GM12878 (cell line): Measurements from ENCODE around the gene IFIT2. TPM values are rescaled to one million over a fixed set of nuclear protein-coding genes. Genes with fewer than 3 reads are reported as not detected.

ENCODE experiments used
- ATAC-seq: fragments of 200-7000 bp; cut with Tn5 transposase; 3 replicates; pipeline ENCODE4 v1.9.1; 2020; ENCODE audit warnings: mild to moderate bottlenecking, moderate library complexity
- BruUV-seq: library from RNA; stranded (reverse); fragments of 400-500 nt; replicated peaks from 2 replicates; lab custom pipeline; 2021; lab: Mats Ljungman, UMichigan
- CTCF ChIA-PET: fragments of 300-600 bp; sonication (Branson Sonifier 250); formaldehyde crosslinking; extraction: SDS; loops from one replicate; lab custom pipeline; 2021; ENCODE audit warnings: inconsistent platforms; lab: Yijun Ruan, JAX
- POLR2A ChIA-PET: fragments of 350-600 bp; formaldehyde crosslinking; extraction: SDS; loops from one replicate; lab custom pipeline; 2021; ENCODE audit warnings: inconsistent platforms; lab: Charles Lee
- RAD21 ChIA-PET: fragments of 300-600 bp; sonication (Branson Sonifier 250); formaldehyde crosslinking; loops from one replicate; lab custom pipeline; 2023; ENCODE audit warnings: antibody characterized with exemption; ENCODE audit not compliant: unreplicated experiment; lab: Charles Lee
- SMC1A ChIA-PET: fragments of 300-600 bp; sonication (Branson Sonifier 250); formaldehyde crosslinking; loops from one replicate; lab custom pipeline; 2023; ENCODE audit not compliant: unreplicated experiment, uncharacterized antibody; lab: Charles Lee
- DNase-seq: peaks from one replicate; pipeline ENCODE4 v3.0.0-alpha.2; 2011; ENCODE audit warnings: low read depth, low spot score
- FAIRE-seq: peaks from 3 replicates; lab custom pipeline; 2011; peaks lifted over from hg19 to GRCh38; lab: Jason Lieb, UNC
- H2AFZ ChIP-seq: 2 replicates; pipeline ENCODE4 v1.6.0; 2011; ENCODE audit warnings: low read depth, low read length, control low read depth; ENCODE audit not compliant: control insufficient read depth
- H3K27ac ChIP-seq: 2 replicates; pipeline ENCODE4 v1.5.1; 2011; ENCODE audit warnings: control low read depth; ENCODE audit not compliant: control insufficient read depth, insufficient read depth
- H3K27me3 ChIP-seq, 2 experiments: replicated peaks in 1 of 2; 2 replicates each; pipeline versions ENCODE4 v1.6.0 to v1.6.1; 2011; ENCODE audit warnings: low read length in 1 of 2; ENCODE audit not compliant: control insufficient read depth in 2 of 2, insufficient read depth in 2 of 2
- H3K36me3 ChIP-seq, 2 experiments: 2 replicates each; pipeline ENCODE4 v1.5.1; 2011; ENCODE audit warnings: low read length in 1 of 2; ENCODE audit not compliant: control insufficient read depth in 2 of 2, insufficient read depth in 2 of 2
- H3K4me1 ChIP-seq: 2 replicates; pipeline ENCODE4 v1.6.1; 2011; ENCODE audit warnings: mild to moderate bottlenecking, low read length, moderate library complexity, mixed read lengths; ENCODE audit not compliant: control insufficient read depth, insufficient read depth
- H3K4me2 ChIP-seq: 2 replicates; pipeline ENCODE4 v1.6.0; 2011; ENCODE audit warnings: control low read depth; ENCODE audit not compliant: control insufficient read depth, insufficient read depth
- H3K4me3 ChIP-seq: fragments of 200-600 bp; sonication (generic); 2 replicates; pipeline ENCODE4 v1.5.1; 2016
- H3K79me2 ChIP-seq: 2 replicates; pipeline ENCODE4 v1.6.0; 2011; ENCODE audit warnings: low read length; ENCODE audit not compliant: control insufficient read depth, insufficient read depth
- H3K9ac ChIP-seq: 2 replicates; pipeline ENCODE4 v1.8.0; 2011; ENCODE audit warnings: low read length, control low read depth, mixed read lengths; ENCODE audit not compliant: control insufficient read depth, insufficient read depth
- H3K9me3 ChIP-seq: replicated peaks from 3 replicates; pipeline ENCODE4 v1.5.1; 2011; ENCODE audit warnings: mild to moderate bottlenecking, low read length; ENCODE audit not compliant: control insufficient read depth, insufficient read depth
- H4K20me1 ChIP-seq: 2 replicates; pipeline ENCODE4 v1.6.0; 2011; ENCODE audit not compliant: control insufficient read depth, insufficient read depth
- ATF2 ChIP-seq: IDR thresholded peaks from 2 replicates; pipeline ENCODE4 v1.6.1; 2012; ENCODE audit warnings: low read length, inconsistent platforms
- FOXM1 ChIP-seq: IDR thresholded peaks from 2 replicates; pipeline ENCODE4 v1.6.1; 2012; ENCODE audit warnings: low read depth, mild to moderate bottlenecking, inconsistent platforms, low read length, moderate library complexity
- MEF2A ChIP-seq: IDR thresholded peaks from 2 replicates; pipeline ENCODE4 v1.6.1; 2011; ENCODE audit warnings: low read depth, mild to moderate bottlenecking, low read length, moderate library complexity; ENCODE audit not compliant: insufficient read depth
- NFYB ChIP-seq: IDR thresholded peaks from 2 replicates; pipeline ENCODE4 v1.6.1; 2011; ENCODE audit warnings: low read depth, mild to moderate bottlenecking, low read length, improper control_type of control experiment, moderate library complexity; ENCODE audit not compliant: insufficient read depth
- SREBF1 ChIP-seq: IDR thresholded peaks from 2 replicates; pipeline ENCODE4 v1.6.1; 2012; ENCODE audit warnings: mild to moderate bottlenecking, low read length
- ZNF622 ChIP-seq: fragments of 450-650 bp; IDR thresholded peaks from 2 replicates; pipeline ENCODE4 v1.6.1; 2017; ENCODE audit warnings: mild to moderate bottlenecking, inconsistent platforms
- ZSCAN29 ChIP-seq: fragments of 450-650 bp; IDR thresholded peaks from 2 replicates; pipeline ENCODE4 v1.6.1; 2017; ENCODE audit warnings: mild to moderate bottlenecking, moderate library complexity
- WGBS: methylation state at CpG from one replicate; pipeline ENCODE4 v1.1.6; 2016; ENCODE audit warnings: low lambda C conversion rate; ENCODE audit not compliant: insufficient replicate concordance, insufficient coverage; ENCODE audit errors: missing lambda C conversion rate; 5-methylcytosine and 5-hydroxymethylcytosine counted together
- in situ Hi-C: fragments of 300-500 bp; cut with MboI; formaldehyde crosslinking; loops from 9 replicates; pipeline ENCODE4 v1.14.3; 2018; ENCODE audit warnings: mixed read lengths
- intact Hi-C: fragments of 100-400 bp; cut with micrococcal nuclease; formaldehyde crosslinking; loops from one replicate; pipeline ENCODE4 v1.14.2; 2022; ENCODE audit not compliant: unreplicated experiment
- polyA plus RNA-seq, 11 experiments: library from polyadenylated mRNA; depleted of rRNA in 4 of 11; unstranded in 6 of 11; stranded (reverse) in 5 of 11; fragments of >200 nt; fragmentation: Nextera tagmentation in 4 of 11; fragmentation: Illumina TruSeq in 1 of 11; extraction: Ambion mirVana in 4 of 11; extraction: Trizol in 1 of 11; gene quantifications; 1 replicate in 1 of 11; 2 replicates in 10 of 11; pipeline versions ENCODE4 v1.2.1 to v1.2.3, GENCODE V29; 2011 to 2016; ENCODE audit warnings: inconsistent platforms in 2 of 11, missing spikeins in 2 of 11, low read depth in 1 of 11
- total RNA-seq, 4 experiments: library from RNA; depleted of rRNA in 3 of 4; stranded (reverse); fragments of >200 nt in 3 of 4; fragmentation: Illumina TruSeq in 1 of 4; extraction: Trizol in 1 of 4; gene quantifications; 2 replicates each; pipeline versions ENCODE4 v1.2.1 to v1.2.3, GENCODE V29; 2013 to 2021
- TF ChIP-seq, protein P1 (sequence below): fragments of 450-650 bp; formaldehyde crosslinking; IDR thresholded peaks from 2 replicates; pipeline ENCODE4 v1.4.0; 2020; ENCODE audit warnings: mild to moderate bottlenecking, moderate library complexity
- TF ChIP-seq, protein P2 (sequence below): fragments of 450-650 bp; IDR thresholded peaks from 2 replicates; pipeline ENCODE4 v1.6.1; 2016; ENCODE audit warnings: mild to moderate bottlenecking
- TF ChIP-seq, protein P3 (sequence below): fragments of 450-650 bp; IDR thresholded peaks from 2 replicates; pipeline ENCODE4 v1.6.1; 2017; ENCODE audit warnings: mild to moderate bottlenecking, low read depth, inconsistent platforms; ENCODE audit not compliant: poor library complexity, severe bottlenecking

IFIT2 gene
- total and polyA plus RNA-seq, 10 of the 15 experiments (the other 5 are each of a cell fraction or from before 2014, with no cell fraction given) = 5.2 to 14.8 (median 9.7) TPM

DNA sequence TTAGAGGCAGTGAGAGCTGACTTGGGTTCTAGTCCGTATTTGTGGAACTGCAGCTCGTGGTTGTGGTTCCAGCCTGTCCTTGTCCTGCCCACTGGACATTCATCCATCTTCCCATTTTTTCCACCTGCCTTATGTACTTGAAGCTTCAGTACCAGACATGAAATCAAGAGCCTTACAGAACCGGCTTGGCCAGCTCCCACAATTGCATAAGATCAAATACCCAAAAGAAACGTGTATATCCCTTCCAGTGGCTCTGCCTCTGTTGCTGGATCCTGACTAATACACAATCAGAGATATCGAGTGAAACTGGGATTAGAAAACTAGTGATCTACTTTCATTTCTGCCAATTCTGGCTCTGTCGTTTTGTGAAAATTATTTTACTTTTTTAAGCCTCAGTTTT, 26.5 kb upstream of the IFIT2 start:
- CTCF ChIA-PET = interaction anchor here (1.7 kb wide), 1 partner anchor 94 kb away, joined by 6 read pairs; no protein-coding TSS in a partner anchor
- RAD21 ChIA-PET = interaction anchor here (1.5 kb wide), 1 partner anchor 27 kb away, joined by 3 read pairs; the partner anchor contains the start of gene IFIT2
- no TSS peak for BruUV-seq
- Histone ChIP-seq H4K20me1 (no peaks in the 10 kb centered on the region), H2AFZ (no peak overlapping the region), H3K9ac (no peak overlapping the region), H3K9me3 (no peaks in the 10 kb centered on the region), H3K27me3 (no peaks in the 10 kb centered on the region), H3K4me3 (no peak overlapping the region), H3K4me1 (no peaks in the 10 kb centered on the region), H3K36me3 (no peaks in the 10 kb centered on the region), H3K27ac (no peak overlapping the region), H3K79me2 (no peaks in the 10 kb centered on the region), H3K4me2 (no peak overlapping the region)
- ATAC-seq = no peak
- 47% methylated on average over 6 of the region's 6 CpGs for WGBS
- in situ Hi-C loops (no loop called here), intact Hi-C loops (no loop called here)
- no peak for DNase-seq
- POLR2A ChIA-PET = interaction anchor here (0.6 kb wide), 1 partner anchor 144 kb away, joined by 3 read pairs; no protein-coding TSS in a partner anchor
- SMC1A ChIA-PET = interaction anchor here (0.6 to 2.0 kb wide), 4 partner anchors 9 to 507 kb away, joined by 3 to 7 read pairs (median 4); no protein-coding TSS in a partner anchor
- no peak for FAIRE-seq
- TF ChIP-seq SREBF1 = no peak
- TF ChIP-seq ZNF622 = no peak
- TF ChIP-seq FOXM1 = no peak
- no peak for TF ChIP-seq ZSCAN29
- TF ChIP-seq, protein P1, sequence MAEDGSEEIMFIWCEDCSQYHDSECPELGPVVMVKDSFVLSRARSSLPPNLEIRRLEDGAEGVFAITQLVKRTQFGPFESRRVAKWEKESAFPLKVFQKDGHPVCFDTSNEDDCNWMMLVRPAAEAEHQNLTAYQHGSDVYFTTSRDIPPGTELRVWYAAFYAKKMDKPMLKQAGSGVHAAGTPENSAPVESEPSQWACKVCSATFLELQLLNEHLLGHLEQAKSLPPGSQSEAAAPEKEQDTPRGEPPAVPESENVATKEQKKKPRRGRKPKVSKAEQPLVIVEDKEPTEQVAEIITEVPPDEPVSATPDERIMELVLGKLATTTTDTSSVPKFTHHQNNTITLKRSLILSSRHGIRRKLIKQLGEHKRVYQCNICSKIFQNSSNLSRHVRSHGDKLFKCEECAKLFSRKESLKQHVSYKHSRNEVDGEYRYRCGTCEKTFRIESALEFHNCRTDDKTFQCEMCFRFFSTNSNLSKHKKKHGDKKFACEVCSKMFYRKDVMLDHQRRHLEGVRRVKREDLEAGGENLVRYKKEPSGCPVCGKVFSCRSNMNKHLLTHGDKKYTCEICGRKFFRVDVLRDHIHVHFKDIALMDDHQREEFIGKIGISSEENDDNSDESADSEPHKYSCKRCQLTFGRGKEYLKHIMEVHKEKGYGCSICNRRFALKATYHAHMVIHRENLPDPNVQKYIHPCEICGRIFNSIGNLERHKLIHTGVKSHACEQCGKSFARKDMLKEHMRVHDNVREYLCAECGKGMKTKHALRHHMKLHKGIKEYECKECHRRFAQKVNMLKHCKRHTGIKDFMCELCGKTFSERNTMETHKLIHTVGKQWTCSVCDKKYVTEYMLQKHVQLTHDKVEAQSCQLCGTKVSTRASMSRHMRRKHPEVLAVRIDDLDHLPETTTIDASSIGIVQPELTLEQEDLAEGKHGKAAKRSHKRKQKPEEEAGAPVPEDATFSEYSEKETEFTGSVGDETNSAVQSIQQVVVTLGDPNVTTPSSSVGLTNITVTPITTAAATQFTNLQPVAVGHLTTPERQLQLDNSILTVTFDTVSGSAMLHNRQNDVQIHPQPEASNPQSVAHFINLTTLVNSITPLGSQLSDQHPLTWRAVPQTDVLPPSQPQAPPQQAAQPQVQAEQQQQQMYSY = no peak
- no peak for TF ChIP-seq NFYB
- TF ChIP-seq ATF2 = no peak
- TF ChIP-seq, protein P2, sequence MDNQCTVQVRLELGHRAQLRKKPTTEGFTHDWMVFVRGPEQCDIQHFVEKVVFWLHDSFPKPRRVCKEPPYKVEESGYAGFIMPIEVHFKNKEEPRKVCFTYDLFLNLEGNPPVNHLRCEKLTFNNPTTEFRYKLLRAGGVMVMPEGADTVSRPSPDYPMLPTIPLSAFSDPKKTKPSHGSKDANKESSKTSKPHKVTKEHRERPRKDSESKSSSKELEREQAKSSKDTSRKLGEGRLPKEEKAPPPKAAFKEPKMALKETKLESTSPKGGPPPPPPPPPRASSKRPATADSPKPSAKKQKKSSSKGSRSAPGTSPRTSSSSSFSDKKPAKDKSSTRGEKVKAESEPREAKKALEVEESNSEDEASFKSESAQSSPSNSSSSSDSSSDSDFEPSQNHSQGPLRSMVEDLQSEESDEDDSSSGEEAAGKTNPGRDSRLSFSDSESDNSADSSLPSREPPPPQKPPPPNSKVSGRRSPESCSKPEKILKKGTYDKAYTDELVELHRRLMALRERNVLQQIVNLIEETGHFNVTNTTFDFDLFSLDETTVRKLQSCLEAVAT = no peak
- no peak for TF ChIP-seq MEF2A
- TF ChIP-seq, protein P3, sequence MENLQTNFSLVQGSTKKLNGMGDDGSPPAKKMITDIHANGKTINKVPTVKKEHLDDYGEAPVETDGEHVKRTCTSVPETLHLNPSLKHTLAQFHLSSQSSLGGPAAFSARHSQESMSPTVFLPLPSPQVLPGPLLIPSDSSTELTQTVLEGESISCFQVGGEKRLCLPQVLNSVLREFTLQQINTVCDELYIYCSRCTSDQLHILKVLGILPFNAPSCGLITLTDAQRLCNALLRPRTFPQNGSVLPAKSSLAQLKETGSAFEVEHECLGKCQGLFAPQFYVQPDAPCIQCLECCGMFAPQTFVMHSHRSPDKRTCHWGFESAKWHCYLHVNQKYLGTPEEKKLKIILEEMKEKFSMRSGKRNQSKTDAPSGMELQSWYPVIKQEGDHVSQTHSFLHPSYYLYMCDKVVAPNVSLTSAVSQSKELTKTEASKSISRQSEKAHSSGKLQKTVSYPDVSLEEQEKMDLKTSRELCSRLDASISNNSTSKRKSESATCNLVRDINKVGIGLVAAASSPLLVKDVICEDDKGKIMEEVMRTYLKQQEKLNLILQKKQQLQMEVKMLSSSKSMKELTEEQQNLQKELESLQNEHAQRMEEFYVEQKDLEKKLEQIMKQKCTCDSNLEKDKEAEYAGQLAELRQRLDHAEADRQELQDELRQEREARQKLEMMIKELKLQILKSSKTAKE = no peak
